Activated effector memory CD4-positive, alpha-beta T cell treated with Interleukin-2 at 50 U/mL for 16 hours (primary cell): Measurements from ENCODE around the gene PLK5.
"Not testable (repeated sequence)": the region's sequence is repeated elsewhere in the genome, so short reads cannot be mapped to it uniquely, and the experiment has no call there.

ENCODE experiments used
- DNase-seq: peaks from one replicate; pipeline ENCODE4 v3.0.0-alpha.2; 2020

The PLK5 gene

GRCh38 chr19:1491114-1491848, 32.6 kb upstream of the PLK5 start, which contains the start of gene REEP6:
Gene REEP6, plus strand, starts transcription at chr19:1491181. Its CDS starts 89 bp downstream, at chr19:1491270.
- no peak for DNase-seq

- DNase-seq = no peak
These were observed 32.1 kb upstream of the PLK5 start for GRCh38 chr19:1491849-1492170.

DNA sequence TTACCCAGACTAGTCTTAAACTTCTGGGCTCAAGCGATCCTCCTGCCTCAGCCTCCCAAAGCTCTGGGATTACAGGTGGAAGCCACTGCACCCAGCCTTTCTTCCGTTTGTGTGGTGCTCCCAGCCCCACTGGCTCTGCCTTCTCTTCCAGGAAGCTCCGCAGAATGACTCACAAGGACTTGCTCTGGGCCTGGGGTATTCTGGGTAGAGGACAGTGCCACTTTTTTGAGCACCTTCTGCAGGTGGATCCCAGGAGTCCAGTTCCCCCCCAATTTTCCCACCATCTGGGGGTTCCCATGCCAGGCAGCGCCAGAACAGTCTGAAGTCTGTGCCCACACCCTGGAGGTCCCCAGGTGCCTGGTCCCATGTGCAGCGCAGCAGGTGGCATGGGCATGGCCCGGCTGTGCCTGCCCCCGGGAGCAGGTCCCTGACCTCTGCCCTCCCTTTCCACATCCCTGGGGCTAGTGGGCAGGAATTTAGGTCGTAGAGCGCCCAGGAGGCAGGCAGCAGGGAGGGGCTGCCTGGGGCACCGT, 31.3 kb upstream of the PLK5 start:
- no peak for DNase-seq

DNA sequence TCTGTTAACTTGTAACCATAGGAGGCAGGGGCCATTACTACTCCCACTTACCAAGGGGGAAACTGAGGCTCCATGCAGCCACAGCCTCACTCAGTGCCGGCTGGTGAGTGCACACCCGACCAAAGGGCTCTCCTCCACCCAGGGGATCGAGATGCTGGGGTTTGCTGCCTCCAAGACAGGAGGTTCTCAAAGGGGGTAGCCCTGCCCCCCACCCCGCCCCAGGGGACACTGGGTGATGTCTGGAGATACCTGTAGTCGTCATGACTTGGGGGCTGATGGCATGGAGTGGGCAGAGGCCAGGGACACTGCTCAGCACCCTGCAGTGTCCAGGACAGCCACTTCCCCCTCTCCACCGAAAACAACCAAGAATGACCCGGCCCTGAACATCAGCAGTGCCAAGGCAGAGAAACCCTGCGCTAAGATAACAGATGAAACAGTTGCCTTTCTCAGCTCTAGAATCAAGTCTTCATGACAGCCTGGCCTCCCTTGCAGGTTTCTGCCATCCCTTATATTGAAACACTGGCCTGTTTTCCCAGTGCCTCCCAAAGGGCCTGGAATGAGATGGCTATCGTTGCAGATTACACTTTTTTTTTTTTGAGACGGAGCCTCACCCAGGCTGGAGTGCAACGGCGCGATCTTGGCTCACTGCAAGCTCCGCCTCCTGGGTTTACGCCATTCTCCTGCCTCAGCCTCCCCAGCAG, 29.6 kb upstream of the PLK5 start:
- no peak for DNase-seq

- DNase-seq = no peak
These were observed 28.7 kb upstream of the PLK5 start for GRCh38 chr19:1495051-1495798.

GRCh38 chr19:1495799-1496713, 27.8 kb upstream of the PLK5 start:
- no peak for DNase-seq

GRCh38 chr19:1496714-1497577, 26.9 kb upstream of the PLK5 start:
- DNase-seq = no peak

- DNase-seq = no peak
These were observed 26.2 kb upstream of the PLK5 start for GRCh38 chr19:1497578-1498235.

DNA sequence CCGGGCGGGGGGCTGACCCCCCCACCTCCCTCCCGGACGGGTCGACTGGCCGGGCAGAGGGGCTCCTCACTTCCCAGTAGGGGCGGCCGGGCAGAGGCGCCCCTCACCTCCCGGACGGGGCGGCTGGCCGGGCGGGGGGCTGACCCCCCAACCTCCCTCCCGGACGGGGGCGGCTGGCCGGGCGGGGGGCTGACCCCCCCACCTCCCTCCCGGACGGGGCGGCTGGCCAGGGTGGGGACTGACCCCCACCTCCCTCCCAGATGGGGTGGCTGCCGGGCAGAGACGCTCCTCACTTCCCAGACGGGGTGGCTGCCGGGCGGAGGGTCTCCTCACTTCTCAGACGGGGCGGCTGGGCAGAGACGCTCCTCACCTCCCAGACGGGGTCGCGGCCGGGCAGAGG, 24.6 kb upstream of the PLK5 start:
- not testable (repeated sequence) for DNase-seq

DNA sequence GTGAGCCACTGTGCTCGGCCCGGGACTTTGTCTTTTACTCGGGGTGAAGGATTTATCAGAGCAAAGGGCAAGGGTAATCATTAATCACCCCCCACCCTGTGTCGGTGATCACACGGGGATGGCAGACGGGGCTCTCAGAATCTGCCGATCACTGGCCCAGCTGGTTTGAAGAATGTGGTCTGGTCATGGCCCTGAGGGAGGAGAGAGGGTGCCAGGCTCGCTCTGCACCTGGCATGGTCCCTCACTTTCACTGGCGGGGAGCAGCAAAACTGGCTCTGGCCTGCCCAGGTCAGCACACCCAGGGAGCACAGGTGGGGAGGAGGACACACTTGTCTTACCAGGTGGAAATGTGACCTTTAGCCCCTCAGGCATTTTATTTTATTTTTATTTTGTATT, 22.7 kb upstream of the PLK5 start:
- no peak for DNase-seq

- no peak for DNase-seq
These were observed 21.3 kb upstream of the PLK5 start for GRCh38 chr19:1502433-1503088.

DNA sequence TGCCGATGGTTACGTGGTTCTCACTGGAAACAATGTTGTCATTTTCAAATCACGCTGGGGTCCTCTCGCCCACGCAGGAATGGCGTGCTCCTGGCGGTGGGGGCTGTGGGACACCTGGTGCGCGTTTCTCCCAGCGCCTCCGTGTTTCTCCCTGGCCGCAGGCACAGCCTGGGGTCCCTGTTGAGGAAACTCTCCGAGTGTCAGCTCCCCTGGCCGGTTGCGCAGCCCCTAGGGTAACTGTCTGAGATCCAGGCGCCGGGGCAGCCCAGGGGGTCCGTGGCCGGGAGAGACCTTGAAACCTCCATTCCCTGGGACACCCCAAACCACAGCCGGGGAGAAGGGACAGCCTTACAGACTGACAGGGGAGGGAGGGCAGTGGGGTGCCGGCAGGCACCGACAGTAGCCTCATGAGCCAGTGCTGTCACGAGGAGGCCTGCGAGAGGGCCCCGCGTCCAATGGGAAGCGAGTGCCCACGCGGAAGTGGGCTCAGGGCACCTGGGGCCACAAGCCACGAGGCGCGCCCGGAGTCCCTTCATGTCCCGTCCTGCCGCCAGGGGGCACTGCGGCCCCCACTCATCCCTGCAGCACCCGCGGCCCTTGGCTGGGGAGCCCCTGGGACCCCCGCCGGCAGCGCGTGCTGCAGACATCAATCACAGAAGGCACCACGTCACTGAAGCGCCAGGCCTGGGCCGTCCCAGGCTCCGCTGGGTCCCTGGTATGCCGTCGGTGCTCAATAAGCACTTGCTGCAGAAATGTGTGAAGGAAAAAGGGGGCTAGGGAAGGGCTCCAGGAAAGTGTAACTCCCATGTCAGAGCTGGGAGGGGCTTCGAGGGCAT, 20.6 kb upstream of the PLK5 start:
- peak; percentile 44 for DNase-seq

GRCh38 chr19:1503925-1504773, 19.7 kb upstream of the PLK5 start:
- DNase-seq = no peak

GRCh38 chr19:1505012-1505411, 18.9 kb upstream of the PLK5 start:
- no peak for DNase-seq

DNA sequence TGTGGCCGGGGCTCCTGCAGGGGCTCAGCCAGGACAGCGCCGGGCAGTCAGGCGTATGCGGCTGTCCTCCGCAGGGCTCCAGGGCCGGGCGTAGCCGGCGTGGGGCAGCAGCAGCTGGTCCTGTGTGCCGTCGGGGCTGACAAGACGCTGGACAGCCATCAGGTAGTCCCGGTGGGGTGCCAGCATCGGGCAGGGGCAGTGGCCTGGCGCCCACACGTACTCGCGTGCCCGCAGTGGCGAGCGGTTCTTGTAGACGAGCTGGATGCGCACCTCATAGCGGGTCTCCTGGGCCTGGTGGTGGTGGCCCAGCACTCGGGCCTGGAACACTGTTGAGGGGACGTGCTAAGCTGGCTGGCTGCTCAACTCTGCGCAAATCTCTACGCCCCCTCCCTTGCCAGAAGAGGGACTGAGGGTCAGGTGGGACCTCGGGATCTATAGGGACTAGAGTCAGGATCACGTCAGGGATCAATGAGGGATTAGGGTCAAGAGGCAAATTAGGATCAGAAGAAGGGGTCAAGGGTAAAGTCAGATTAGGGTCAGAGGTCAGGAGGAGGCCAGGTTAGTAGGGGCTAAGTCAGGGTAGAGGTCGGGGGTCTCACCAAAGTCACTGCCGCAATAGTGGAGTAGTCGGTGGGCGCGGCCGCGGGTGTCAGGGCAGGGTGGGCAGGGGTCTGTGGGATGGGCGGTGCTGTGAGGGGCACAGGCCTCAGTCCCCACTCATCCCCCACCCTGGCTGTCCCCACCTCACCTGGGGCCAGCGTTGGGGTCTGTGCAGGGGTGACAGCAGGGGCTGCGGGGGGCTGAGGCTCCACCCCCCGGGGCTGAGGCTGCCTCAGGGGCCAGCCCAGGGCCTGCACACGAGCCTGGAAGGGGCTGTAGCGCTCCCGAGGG, 17.6 kb upstream of the PLK5 start:
- no peak for DNase-seq

GRCh38 chr19:1507192-1507660, 16.7 kb upstream of the PLK5 start:
- DNase-seq = no peak
